Osteocyte (in vitro differentiated cells): ENCODE measurements around the gene LIX1. TPM values are rescaled to one million over a fixed set of nuclear protein-coding genes. Genes with fewer than 3 reads are reported as not detected.

Source experiments
- DNase-seq: peaks from one replicate; pipeline ENCODE4 v3.0.0; 2021; ENCODE audit warnings: mixed read lengths; ENCODE audit not compliant: unreplicated experiment; ENCODE audit errors: extremely low spot score
- H3K27ac Mint-ChIP-seq: one replicate; pipeline ENCODE4 v1.8.0; 2021; ENCODE audit warnings: mild to moderate bottlenecking, mixed read lengths; ENCODE audit not compliant: unreplicated experiment
- H3K27me3 Mint-ChIP-seq: one replicate; pipeline ENCODE4 v1.8.0; 2021; ENCODE audit warnings: mixed read lengths; ENCODE audit not compliant: unreplicated experiment
- H3K36me3 Mint-ChIP-seq: one replicate; pipeline ENCODE4 v1.8.0; 2021; ENCODE audit warnings: mixed read lengths; ENCODE audit not compliant: unreplicated experiment
- H3K4me1 Mint-ChIP-seq: one replicate; pipeline ENCODE4 v1.8.0; 2021; ENCODE audit warnings: mixed read lengths; ENCODE audit not compliant: unreplicated experiment
- H3K4me3 Mint-ChIP-seq: one replicate; pipeline ENCODE4 v1.8.0; 2021; ENCODE audit warnings: mild to moderate bottlenecking, moderate library complexity, mixed read lengths; ENCODE audit not compliant: unreplicated experiment
- H3K9me3 Mint-ChIP-seq: one replicate; pipeline ENCODE4 v1.8.0; 2021; ENCODE audit warnings: mixed read lengths; ENCODE audit not compliant: unreplicated experiment
- CTCF ChIP-seq: fragments of 200-600 bp; sonication (generic); IDR thresholded peaks from 2 replicates; pipeline ENCODE4 v1.5.0; 2021; ENCODE audit warnings: antibody characterized with exemption, mild to moderate bottlenecking, moderate library complexity
- total RNA-seq: library from RNA; stranded (reverse); gene quantifications from 2 replicates; pipeline ENCODE4 v1.2.1, GENCODE V29; 2021

LIX1 gene
- total RNA-seq, 1 donor from 2014 or later = 0.48 TPM

- DNase-seq = no peak
- Mint-ChIP-seq H3K36me3 (peaks cover 3% of the 10 kb centered on the region), H3K4me1 (peaks cover 14% of the 10 kb centered on the region), H3K4me3 (no peak overlapping the region), H3K9me3 (no peaks in the 10 kb centered on the region), H3K27me3 (peaks cover under 1% of the 10 kb centered on the region), H3K27ac (no peak overlapping the region)
- TF ChIP-seq CTCF = no peak
Observed at GRCh38 chr5:97042996-97043395, 99.4 kb downstream of the LIX1 start.

Other genes with a start within 250 kb of the LIX1 start
- 40.8 and 44.1 TPM in 2 replicates for gene LNPEP, start 206.5 kb downstream of the LIX1 start, total RNA-seq
- gene RIOK2, start 40.6 kb upstream of the LIX1 start, total RNA-seq = 23.4 and 33.7 TPM in 2 replicates